Neural progenitor cell (in vitro differentiated cells): ENCODE results near the gene GULP1. TPM values are rescaled to one million over a fixed set of nuclear protein-coding genes. Genes with fewer than 3 reads are reported as not detected.

Experiments used
- DNase-seq: peaks from one replicate; pipeline ENCODE4 v3.0.0-alpha.2; 2016; ENCODE audit warnings: low spot score
- H2AFZ ChIP-seq: fragments of 200-600 bp; sonication (generic); replicated peaks from 2 replicates; pipeline ENCODE4 v1.6.1; 2016; ENCODE audit warnings: antibody characterized with exemption
- H3F3A ChIP-seq: fragments of 200-600 bp; sonication (generic); 2 replicates; pipeline ENCODE4 v1.6.1; 2016; ENCODE audit warnings: antibody characterized with exemption, low read depth
- H3K27ac ChIP-seq: fragments of 200-600 bp; sonication (generic); 2 replicates; pipeline ENCODE4 v1.5.1; 2016; ENCODE audit warnings: mild to moderate bottlenecking
- H3K27me3 ChIP-seq: fragments of 200-600 bp; sonication (generic); 2 replicates; pipeline ENCODE4 v1.6.1; 2016; ENCODE audit warnings: mild to moderate bottlenecking, moderate library complexity
- H3K36me3 ChIP-seq: fragments of 200-600 bp; sonication (generic); 2 replicates; pipeline ENCODE4 v1.5.1; 2016
- H3K4me1 ChIP-seq: fragments of 200-600 bp; sonication (generic); 2 replicates; pipeline ENCODE4 v1.6.1; 2016; ENCODE audit warnings: mixed run types
- H3K4me2 ChIP-seq: fragments of 200-600 bp; sonication (generic); 2 replicates; pipeline ENCODE4 v1.6.1; 2016
- H3K4me3 ChIP-seq: fragments of 200-600 bp; sonication (generic); 2 replicates; pipeline ENCODE4 v1.5.1; 2016
- H3K79me2 ChIP-seq: fragments of 200-600 bp; sonication (generic); 2 replicates; pipeline ENCODE4 v1.6.1; 2016; ENCODE audit warnings: low read depth
- H3K9ac ChIP-seq: fragments of 200-600 bp; sonication (generic); 2 replicates; pipeline ENCODE4 v1.6.1; 2016
- H3K9me3 ChIP-seq: fragments of 200-600 bp; sonication (generic); 2 replicates; pipeline ENCODE4 v1.5.1; 2016; ENCODE audit warnings: low read depth
- H4K20me1 ChIP-seq: fragments of 200-600 bp; sonication (generic); 2 replicates; pipeline ENCODE4 v1.6.1; 2016; ENCODE audit warnings: low read depth
- H3K27ac Mint-ChIP-seq: 3 replicates; pipeline ENCODE4 v1.8.0; 2021; ENCODE audit warnings: mixed read lengths
- H3K27me3 Mint-ChIP-seq: 2 replicates; pipeline ENCODE4 v1.8.0; 2022; ENCODE audit warnings: low read depth, mild to moderate bottlenecking, inconsistent platforms, moderate library complexity, mixed read lengths; ENCODE audit not compliant: insufficient read depth
- H3K36me3 Mint-ChIP-seq: 3 replicates; pipeline ENCODE4 v1.8.0; 2021; ENCODE audit warnings: mixed read lengths
- H3K4me1 Mint-ChIP-seq: 3 replicates; pipeline ENCODE4 v1.8.0; 2021; ENCODE audit warnings: mixed read lengths
- H3K4me3 Mint-ChIP-seq: 3 replicates; pipeline ENCODE4 v1.8.0; 2021; ENCODE audit warnings: mild to moderate bottlenecking, moderate library complexity, mixed read lengths
- H3K9me3 Mint-ChIP-seq: 3 replicates; pipeline ENCODE4 v1.8.0; 2020; ENCODE audit warnings: mixed read lengths
- EZH2 ChIP-seq: fragments of 200-600 bp; sonication (generic); IDR thresholded peaks from 2 replicates; pipeline ENCODE4 v1.6.1; 2017; ENCODE audit warnings: antibody characterized with exemption, mild to moderate bottlenecking, moderate library complexity
- EZH2phosphoT487 ChIP-seq: fragments of 200-600 bp; sonication (generic); IDR thresholded peaks from 2 replicates; pipeline ENCODE4 v1.6.1; 2017; ENCODE audit warnings: antibody characterized with exemption
- total RNA-seq: library from RNA; depleted of rRNA; stranded (reverse); fragments of >200 nt; gene quantifications from 2 replicates; pipeline ENCODE4 v1.2.3, GENCODE V29; 2015; ENCODE audit warnings: low replicate concordance
- TF ChIP-seq, protein P1 (sequence below): fragments of 200-600 bp; sonication (generic); IDR thresholded peaks from 2 replicates; pipeline ENCODE4 v1.5.1; 2017; ENCODE audit warnings: antibody characterized with exemption, mild to moderate bottlenecking

Gene GULP1
- total RNA-seq, 1 donor from 2014 or later = 154 TPM

- Histone ChIP-seq H3K4me3 (no peak overlapping the region), H2AFZ (no peak overlapping the region), H3K9me3 (no peaks in the 10 kb centered on the region), H3K9ac (no peak overlapping the region), H3K27ac (no peak overlapping the region), H3K4me1 (no peaks in the 10 kb centered on the region), H3K36me3 (no peaks in the 10 kb centered on the region), H3K4me2 (no peak overlapping the region), H3K27me3 (no peaks in the 10 kb centered on the region), H3K79me2 (no peaks in the 10 kb centered on the region), H3F3A (no peaks in the 10 kb centered on the region), H4K20me1 (no peaks in the 10 kb centered on the region)
- peaks cover 11% of the 10 kb centered on the region for H3K4me1 Mint-ChIP-seq
- no peak for DNase-seq
- peaks cover 2% of the 10 kb centered on the region for H3K27me3 Mint-ChIP-seq
- H3K36me3 Mint-ChIP-seq = peaks cover 8% of the 10 kb centered on the region
- no peak for TF ChIP-seq EZH2phosphoT487
- no peak for TF ChIP-seq EZH2
- TF ChIP-seq, protein P1, sequence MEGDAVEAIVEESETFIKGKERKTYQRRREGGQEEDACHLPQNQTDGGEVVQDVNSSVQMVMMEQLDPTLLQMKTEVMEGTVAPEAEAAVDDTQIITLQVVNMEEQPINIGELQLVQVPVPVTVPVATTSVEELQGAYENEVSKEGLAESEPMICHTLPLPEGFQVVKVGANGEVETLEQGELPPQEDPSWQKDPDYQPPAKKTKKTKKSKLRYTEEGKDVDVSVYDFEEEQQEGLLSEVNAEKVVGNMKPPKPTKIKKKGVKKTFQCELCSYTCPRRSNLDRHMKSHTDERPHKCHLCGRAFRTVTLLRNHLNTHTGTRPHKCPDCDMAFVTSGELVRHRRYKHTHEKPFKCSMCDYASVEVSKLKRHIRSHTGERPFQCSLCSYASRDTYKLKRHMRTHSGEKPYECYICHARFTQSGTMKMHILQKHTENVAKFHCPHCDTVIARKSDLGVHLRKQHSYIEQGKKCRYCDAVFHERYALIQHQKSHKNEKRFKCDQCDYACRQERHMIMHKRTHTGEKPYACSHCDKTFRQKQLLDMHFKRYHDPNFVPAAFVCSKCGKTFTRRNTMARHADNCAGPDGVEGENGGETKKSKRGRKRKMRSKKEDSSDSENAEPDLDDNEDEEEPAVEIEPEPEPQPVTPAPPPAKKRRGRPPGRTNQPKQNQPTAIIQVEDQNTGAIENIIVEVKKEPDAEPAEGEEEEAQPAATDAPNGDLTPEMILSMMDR = no peak
- no peak overlapping the region for H3K4me3 Mint-ChIP-seq
- no peaks in the 10 kb centered on the region for H3K9me3 Mint-ChIP-seq
- no peak overlapping the region for H3K27ac Mint-ChIP-seq
Measured at GRCh38 chr2:188495969-188496431, 204.3 kb downstream of the GULP1 start.

DNA sequence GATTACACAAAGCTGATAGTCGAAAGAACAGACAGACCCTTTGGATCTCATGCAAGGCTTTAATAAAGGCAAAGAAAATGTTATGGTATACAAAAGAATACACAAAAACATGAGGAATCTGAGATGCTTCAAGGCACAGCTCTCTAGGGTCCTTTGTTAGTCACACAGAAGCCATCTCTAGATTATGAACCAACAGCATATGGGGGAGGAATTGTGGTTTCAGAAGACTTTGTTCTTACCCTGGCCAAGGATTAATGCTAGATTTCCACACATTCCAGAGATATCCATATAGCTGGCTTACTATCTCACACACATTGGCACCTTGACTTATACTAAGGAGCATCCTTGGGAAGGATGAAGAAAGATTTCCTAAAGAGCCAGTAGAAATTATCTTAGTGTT lies 206.1 kb downstream of the GULP1 start:
- peaks cover 11% of the 10 kb centered on the region for H3K4me1 Mint-ChIP-seq
- Histone ChIP-seq H4K20me1 (no peaks in the 10 kb centered on the region), H3K79me2 (no peaks in the 10 kb centered on the region), H3K9ac (no peak overlapping the region), H3K9me3 (no peaks in the 10 kb centered on the region), H3F3A (no peaks in the 10 kb centered on the region), H3K27ac (no peak overlapping the region), H3K27me3 (no peaks in the 10 kb centered on the region), H3K4me3 (no peak overlapping the region), H3K36me3 (no peaks in the 10 kb centered on the region), H3K4me1 (no peaks in the 10 kb centered on the region), H3K4me2 (no peak overlapping the region), H2AFZ (no peak overlapping the region)
- no peaks in the 10 kb centered on the region for H3K9me3 Mint-ChIP-seq
- H3K36me3 Mint-ChIP-seq = peaks cover 6% of the 10 kb centered on the region
- H3K27me3 Mint-ChIP-seq = peaks cover 2% of the 10 kb centered on the region
- H3K27ac Mint-ChIP-seq = no peak overlapping the region
- DNase-seq = no peak
- TF ChIP-seq, protein P1 = no peak
- TF ChIP-seq EZH2 = no peak
- no peak for TF ChIP-seq EZH2phosphoT487
- H3K4me3 Mint-ChIP-seq = no peak overlapping the region

DNA sequence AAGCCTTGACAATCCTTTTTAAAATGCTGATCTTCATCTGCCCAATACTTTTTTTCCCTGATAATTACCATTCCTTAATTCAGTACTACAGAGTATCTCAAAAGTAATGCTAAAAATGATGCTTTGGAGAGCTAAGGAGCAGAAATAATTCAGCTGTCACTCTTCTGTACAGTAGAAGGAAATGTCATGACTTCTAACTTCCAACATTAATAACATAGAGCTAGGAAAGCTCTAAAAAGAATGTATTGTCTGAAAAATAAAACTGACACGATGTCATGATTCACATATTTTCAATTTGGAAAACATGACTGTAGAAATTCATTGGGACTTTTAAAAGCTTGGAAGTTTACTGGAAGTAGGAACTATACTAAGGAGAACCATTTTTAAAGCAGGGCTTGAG lies 212.3 kb downstream of the GULP1 start:
- Histone ChIP-seq H3K27ac (no peak overlapping the region), H3K4me3 (no peak overlapping the region), H3K79me2 (peaks cover 3% of the 10 kb centered on the region), H3K9ac (no peak overlapping the region), H3F3A (no peaks in the 10 kb centered on the region), H3K36me3 (no peaks in the 10 kb centered on the region), H3K4me2 (no peak overlapping the region), H3K4me1 (peaks cover 6% of the 10 kb centered on the region), H4K20me1 (no peaks in the 10 kb centered on the region), H3K27me3 (no peaks in the 10 kb centered on the region), H3K9me3 (no peaks in the 10 kb centered on the region), H2AFZ (no peak overlapping the region)
- no peaks in the 10 kb centered on the region for H3K36me3 Mint-ChIP-seq
- no peak overlapping the region for H3K4me3 Mint-ChIP-seq
- TF ChIP-seq EZH2 = no peak
- TF ChIP-seq, protein P1 = no peak
- TF ChIP-seq EZH2phosphoT487 = no peak
- H3K9me3 Mint-ChIP-seq = no peaks in the 10 kb centered on the region
- DNase-seq = no peak
- H3K27ac Mint-ChIP-seq = no peak overlapping the region
- H3K4me1 Mint-ChIP-seq = no peaks in the 10 kb centered on the region
- H3K27me3 Mint-ChIP-seq = no peaks in the 10 kb centered on the region
